DND-41 (cell line): ENCODE measurements around the gene TAB3.

Experiments used
- CTCF ChIP-seq: IDR thresholded peaks from 2 replicates; pipeline ENCODE4 v1.5.1; 2012; ENCODE audit warnings: borderline replicate concordance, low read length, moderate library complexity, mild to moderate bottlenecking; ENCODE audit not compliant: poor library complexity, severe bottlenecking; ENCODE audit errors: extremely low read depth
- EZH2 ChIP-seq: IDR thresholded peaks from 3 replicates; pipeline ENCODE4 v1.6.1; 2012; ENCODE audit warnings: borderline replicate concordance, low read depth, mild to moderate bottlenecking, moderate library complexity, low read length, inconsistent platforms; ENCODE audit not compliant: severe bottlenecking

- no peak for TF ChIP-seq CTCF
- TF ChIP-seq EZH2, result no peak
Measured at GRCh38 chrX:30905321-30905720, 16.3 kb upstream of the TAB3 start.
